Stimulated activated naive B cell treated with anti-CD40 and anti-IgM and Interleukin-4, amounts not matched to agents 10 μg/mL and 1 μg/mL and 100 μg/mL, for 72 hours (primary cell): ENCODE results near the gene TCF7.

Experiments
- ATAC-seq, 2 donors: fragments of 150-1000 bp; cut with Tn5 transposase; replicated peaks; 2 replicates each; pipeline ENCODE4 v1.10.0; 2021; ENCODE audit warnings: moderate library complexity in 1 of 2
- DNase-seq: peaks from one replicate; pipeline ENCODE4 v3.0.0; 2021
- H3K27ac Mint-ChIP-seq: one replicate; pipeline ENCODE4 v1.8.0; 2022; ENCODE audit warnings: mild to moderate bottlenecking, mixed read lengths
- H3K27me3 Mint-ChIP-seq, 2 donors: one replicate each; pipeline ENCODE4 v1.8.0; 2022; ENCODE audit warnings: mixed read lengths in 2 of 2
- H3K36me3 Mint-ChIP-seq, 2 donors: one replicate each; pipeline ENCODE4 v1.8.0; 2022; ENCODE audit warnings: mixed read lengths in 2 of 2, mild to moderate bottlenecking in 1 of 2
- H3K4me1 Mint-ChIP-seq, 2 donors: one replicate each; pipeline ENCODE4 v1.8.0; 2022; ENCODE audit warnings: mixed read lengths in 2 of 2, mild to moderate bottlenecking in 1 of 2
- H3K4me3 Mint-ChIP-seq, 2 donors: one replicate each; pipeline ENCODE4 v1.8.0; 2022; ENCODE audit warnings: mild to moderate bottlenecking in 2 of 2, mixed read lengths in 2 of 2, moderate library complexity in 1 of 2
- H3K9me3 Mint-ChIP-seq, 2 donors: one replicate each; pipeline ENCODE4 v1.8.0; 2022; ENCODE audit warnings: mixed read lengths in 2 of 2, mild to moderate bottlenecking in 1 of 2

Gene TCF7

DNA sequence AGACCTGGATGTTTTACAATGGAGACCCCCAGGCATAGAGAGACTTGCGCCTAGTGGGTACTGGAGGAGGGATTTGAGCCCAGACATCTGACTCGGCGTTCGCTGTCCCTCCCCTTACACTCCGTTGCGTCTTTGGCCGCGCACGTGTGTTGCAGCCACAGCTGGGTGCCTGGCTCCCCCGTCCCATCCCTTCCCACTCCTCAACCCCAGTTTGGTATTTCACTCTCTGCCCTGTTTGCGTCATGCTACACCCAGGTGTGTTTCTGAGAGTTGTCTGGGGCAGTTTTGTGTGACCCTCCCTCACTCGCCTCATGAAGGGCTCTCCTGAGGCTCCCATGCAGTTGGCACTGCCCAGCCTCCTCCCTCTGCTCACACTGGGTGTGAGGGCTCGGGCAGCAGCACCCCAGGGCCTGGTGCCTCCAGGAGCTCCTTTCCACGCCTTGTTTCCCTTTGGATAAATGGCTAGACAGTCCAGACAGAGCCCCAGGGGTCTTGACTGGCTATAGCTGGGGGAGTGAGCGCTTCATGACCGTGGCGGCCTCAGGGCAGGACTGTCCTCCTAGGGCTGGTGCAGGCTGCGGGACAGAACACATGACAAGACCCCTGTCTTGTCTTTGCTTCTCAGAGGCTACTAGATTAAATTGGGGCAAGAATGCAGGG lies 13.6 kb downstream of the TCF7 start:
- H3K4me1 Mint-ChIP-seq, result peaks cover 58 to 80% of the 10 kb centered on the region in 2 donors
- H3K4me3 Mint-ChIP-seq, result no peak overlapping the region
- no peaks in the 10 kb centered on the region for H3K9me3 Mint-ChIP-seq
- H3K36me3 Mint-ChIP-seq, result peaks cover 16 to 47% of the 10 kb centered on the region in 2 donors
- DNase-seq (no peak), ATAC-seq (no peak)
- H3K27me3 Mint-ChIP-seq, result peaks cover 0 to 6% of the 10 kb centered on the region in 2 donors
- H3K27ac Mint-ChIP-seq, result no peak overlapping the region

GRCh38 chr5:134128648-134128995 lies 14.1 kb downstream of the TCF7 start:
- no peak overlapping the region for H3K27ac Mint-ChIP-seq
- H3K4me1 Mint-ChIP-seq, result peaks cover 58 to 80% of the 10 kb centered on the region in 2 donors
- peaks cover 14 to 47% of the 10 kb centered on the region in 2 donors for H3K36me3 Mint-ChIP-seq
- H3K9me3 Mint-ChIP-seq, result no peaks in the 10 kb centered on the region
- H3K27me3 Mint-ChIP-seq, result peaks cover 0 to 3% of the 10 kb centered on the region in 2 donors
- no peak overlapping the region for H3K4me3 Mint-ChIP-seq
- no peak for DNase-seq
- ATAC-seq, result no peak

DNA sequence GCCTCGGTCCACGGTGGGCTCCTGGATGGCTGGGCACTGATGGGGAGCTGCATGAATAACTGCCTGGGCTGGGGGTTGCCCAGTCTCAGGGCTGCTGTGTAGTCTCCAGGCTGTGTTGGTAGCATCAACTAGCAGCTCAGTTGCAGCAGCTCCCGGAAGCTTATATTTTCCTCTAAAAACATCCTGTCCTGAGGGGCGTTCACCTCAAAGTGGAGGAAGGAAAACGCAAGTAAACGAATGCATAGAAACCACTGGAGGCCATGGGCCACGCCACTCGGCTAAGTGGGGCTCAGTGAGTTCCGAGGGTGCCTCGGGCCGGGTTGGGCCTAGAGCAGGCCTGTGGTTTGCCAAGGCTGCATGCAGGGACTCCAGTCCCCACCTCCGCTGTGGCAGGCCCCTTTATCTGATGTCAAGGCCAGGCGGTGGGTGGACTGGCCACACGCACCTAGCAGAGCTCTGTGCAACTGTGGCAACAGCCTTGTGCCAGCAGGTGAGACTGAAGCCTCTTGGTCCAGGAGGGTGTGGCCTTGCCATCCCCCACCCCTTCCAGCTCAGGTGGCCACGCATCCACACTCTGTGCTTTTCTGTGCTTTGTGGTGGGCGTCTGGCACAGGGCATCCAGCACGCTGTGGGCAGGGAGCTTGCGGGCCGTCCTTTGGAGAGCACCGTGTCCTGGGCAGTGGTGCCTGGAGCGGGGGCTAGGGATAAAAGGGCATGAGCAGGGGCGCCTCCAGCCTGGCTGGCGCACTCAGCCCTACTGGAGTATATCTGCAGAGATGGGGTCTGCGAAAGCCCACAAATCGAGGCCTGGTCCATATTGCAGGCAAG lies 15.1 kb downstream of the TCF7 start:
- no peak for DNase-seq
- H3K36me3 Mint-ChIP-seq, result peaks cover 17 to 49% of the 10 kb centered on the region in 2 donors

DNA sequence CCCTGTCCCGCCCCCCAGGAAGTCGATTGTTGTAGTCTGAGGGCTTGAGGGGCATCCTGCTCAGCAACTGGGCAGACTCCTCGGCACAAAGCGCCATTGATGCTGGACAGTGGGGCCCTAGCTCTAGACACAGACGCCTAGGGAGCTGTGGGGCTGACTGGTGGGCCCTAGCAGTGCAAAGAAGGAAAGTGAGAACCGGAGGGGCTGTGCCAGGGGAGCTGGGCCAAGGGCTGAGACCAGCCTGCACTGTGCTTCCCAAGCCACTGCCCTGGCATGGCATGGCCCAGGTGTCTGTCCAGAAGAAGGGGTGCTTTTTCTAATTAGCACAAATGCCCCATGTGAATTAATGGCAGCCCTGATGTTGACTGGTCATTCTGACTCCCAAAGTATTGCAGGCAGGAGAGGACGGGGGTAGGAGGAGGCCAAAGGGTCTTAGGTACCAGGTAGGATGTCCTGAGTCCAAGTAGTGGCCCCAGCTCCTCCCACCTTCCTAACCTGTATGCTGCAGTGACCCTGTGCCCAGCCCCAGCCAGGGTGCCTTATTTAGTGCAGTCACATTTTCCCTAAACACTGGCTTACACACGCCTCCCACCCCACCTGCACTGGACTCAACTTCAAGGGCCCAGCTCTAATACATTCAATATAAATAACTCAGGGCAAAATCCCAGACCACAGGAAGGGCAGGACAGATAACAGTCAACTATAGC lies 15.9 kb downstream of the TCF7 start:
- Mint-ChIP-seq H3K9me3 (no peaks in the 10 kb centered on the region), H3K4me3 (no peak overlapping the region), H3K27ac (peak overlapping the region; percentile 87), H3K4me1 (peaks cover 53 to 78% of the 10 kb centered on the region in 2 donors), H3K27me3 (no peaks in the 10 kb centered on the region), H3K36me3 (peaks cover 22 to 56% of the 10 kb centered on the region in 2 donors)
- DNase-seq (no peak), ATAC-seq (no peak)

More for the DNA sequence above, 15.1 kb downstream of the TCF7 start:
- Mint-ChIP-seq H3K27me3 (no peaks in the 10 kb centered on the region), H3K9me3 (no peaks in the 10 kb centered on the region), H3K4me1 (peaks cover 57 to 81% of the 10 kb centered on the region in 2 donors), H3K4me3 (no peak overlapping the region), H3K27ac (no peak overlapping the region)
- no peak for ATAC-seq

DNA sequence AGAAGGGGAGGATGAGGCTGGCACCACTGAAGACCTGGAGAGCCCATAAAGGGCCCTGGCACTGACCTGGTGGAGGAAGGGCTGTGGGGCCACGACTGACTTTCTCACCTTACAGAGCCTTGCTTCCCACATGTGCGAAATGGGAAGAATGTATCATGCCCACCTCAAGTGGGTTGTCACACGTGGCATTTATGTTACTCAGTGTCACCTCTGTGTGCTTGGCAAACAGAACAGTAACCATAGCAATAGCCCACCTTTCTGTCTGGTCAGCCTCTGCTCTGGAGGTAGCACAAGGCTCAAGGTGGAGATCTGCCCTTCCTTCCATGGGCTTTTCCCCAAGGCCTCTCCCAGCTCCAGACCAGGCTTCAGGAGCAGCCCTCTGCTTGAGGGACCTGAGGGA lies 16.7 kb downstream of the TCF7 start:
- Mint-ChIP-seq H3K4me1 (peaks cover 51 to 75% of the 10 kb centered on the region in 2 donors), H3K36me3 (peaks cover 26 to 61% of the 10 kb centered on the region in 2 donors)
- DNase-seq, result no peak

DNA sequence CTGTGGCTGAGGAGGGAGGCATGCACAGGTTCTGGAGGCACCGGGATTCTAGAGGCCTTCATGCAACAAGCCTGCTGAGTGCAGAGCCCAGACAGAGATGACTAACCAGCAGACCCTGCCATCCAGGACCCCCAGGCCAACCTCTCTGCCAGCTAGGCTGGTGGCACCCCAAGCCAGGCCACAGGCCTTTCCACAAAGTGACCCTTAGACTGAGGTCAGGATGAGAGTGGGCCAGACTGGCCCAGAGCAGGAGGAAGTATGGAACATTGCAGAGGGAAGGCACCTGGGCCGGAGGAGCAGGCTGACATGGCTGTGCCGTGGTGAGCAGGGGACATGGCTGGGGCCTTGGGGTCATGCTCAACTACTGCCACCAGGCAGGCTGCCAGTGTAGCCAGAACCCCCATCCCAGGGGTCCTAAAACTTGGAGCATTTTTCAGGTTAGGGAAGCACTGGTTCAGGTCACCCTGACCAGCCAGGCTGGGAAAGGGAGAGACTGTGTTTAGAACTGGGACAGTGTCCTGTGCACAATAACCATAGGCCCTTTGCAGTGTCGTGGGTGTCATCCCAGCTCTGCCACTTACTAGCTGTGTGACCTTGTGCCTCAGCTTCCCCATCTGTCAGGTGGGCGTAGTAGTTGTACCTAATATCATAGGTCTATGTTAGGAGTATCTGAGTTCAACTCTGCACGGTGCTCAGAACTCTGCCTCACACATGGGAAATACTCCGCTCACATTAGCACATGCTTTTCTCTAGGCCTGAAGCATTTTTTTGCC lies 17.3 kb downstream of the TCF7 start:
- Mint-ChIP-seq H3K36me3 (peaks cover 25 to 63% of the 10 kb centered on the region in 2 donors), H3K27ac (peak overlapping the region; percentile 92), H3K27me3 (no peaks in the 10 kb centered on the region), H3K9me3 (no peaks in the 10 kb centered on the region), H3K4me3 (no peak overlapping the region), H3K4me1 (peaks cover 52 to 70% of the 10 kb centered on the region in 2 donors)
- DNase-seq, result no peak
- ATAC-seq, result no peak

More for the DNA sequence above, 16.7 kb downstream of the TCF7 start:
- ATAC-seq, result no peak
- H3K9me3 Mint-ChIP-seq, result no peaks in the 10 kb centered on the region
- no peaks in the 10 kb centered on the region for H3K27me3 Mint-ChIP-seq
- H3K4me3 Mint-ChIP-seq, result no peak overlapping the region
- peak overlapping the region; percentile 87 for H3K27ac Mint-ChIP-seq

DNA sequence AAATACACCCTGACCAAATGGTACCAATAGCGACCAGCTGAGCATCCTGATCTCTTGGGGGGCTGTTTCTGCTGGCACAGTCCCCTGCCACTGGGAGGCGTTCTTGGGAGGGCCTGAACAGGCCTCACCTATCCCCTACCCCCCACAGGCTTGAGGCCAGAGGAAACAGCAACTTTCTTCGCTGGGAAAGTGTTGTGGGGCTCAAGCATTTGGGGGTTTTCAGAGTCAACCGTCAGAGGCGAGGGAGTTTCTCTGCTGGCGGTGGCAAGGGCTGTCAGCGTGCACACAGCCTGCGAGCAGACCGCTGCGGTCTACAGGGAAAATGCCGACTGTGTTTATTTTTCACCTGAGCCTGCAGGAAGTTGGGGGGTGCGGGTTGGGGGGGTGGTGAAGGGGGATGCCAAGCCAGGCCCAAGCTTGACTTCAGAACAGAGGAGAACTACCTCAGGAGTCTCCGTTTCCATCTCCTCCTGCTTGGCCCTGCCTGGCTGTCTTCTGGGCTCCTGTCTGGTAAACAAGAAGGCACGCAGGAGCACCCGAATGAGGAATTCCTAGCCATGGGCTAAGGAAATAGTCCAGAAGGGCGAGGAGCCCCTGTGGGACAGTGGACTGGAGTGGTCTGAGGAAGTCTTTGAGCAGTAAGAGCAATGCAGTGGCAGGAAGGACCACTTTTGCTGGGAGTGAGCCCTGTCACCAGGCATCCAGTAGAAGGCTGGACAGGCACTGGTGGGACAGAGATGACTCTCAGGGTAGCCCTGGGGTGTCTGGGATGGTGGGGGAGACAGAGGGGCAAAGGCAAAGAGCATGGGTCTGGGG lies 18.1 kb downstream of the TCF7 start:
- H3K4me1 Mint-ChIP-seq, result peaks cover 49 to 70% of the 10 kb centered on the region in 2 donors
- H3K27ac Mint-ChIP-seq, result peak overlapping the region; percentile 92
- no peaks in the 10 kb centered on the region for H3K9me3 Mint-ChIP-seq
- H3K4me3 Mint-ChIP-seq, result peak overlapping the region; percentile 10 to 44
- H3K36me3 Mint-ChIP-seq, result peaks cover 25 to 62% of the 10 kb centered on the region in 2 donors
- peak; percentile 71 for DNase-seq
- no peaks in the 10 kb centered on the region for H3K27me3 Mint-ChIP-seq
- peak; percentile 93 for ATAC-seq

DNA sequence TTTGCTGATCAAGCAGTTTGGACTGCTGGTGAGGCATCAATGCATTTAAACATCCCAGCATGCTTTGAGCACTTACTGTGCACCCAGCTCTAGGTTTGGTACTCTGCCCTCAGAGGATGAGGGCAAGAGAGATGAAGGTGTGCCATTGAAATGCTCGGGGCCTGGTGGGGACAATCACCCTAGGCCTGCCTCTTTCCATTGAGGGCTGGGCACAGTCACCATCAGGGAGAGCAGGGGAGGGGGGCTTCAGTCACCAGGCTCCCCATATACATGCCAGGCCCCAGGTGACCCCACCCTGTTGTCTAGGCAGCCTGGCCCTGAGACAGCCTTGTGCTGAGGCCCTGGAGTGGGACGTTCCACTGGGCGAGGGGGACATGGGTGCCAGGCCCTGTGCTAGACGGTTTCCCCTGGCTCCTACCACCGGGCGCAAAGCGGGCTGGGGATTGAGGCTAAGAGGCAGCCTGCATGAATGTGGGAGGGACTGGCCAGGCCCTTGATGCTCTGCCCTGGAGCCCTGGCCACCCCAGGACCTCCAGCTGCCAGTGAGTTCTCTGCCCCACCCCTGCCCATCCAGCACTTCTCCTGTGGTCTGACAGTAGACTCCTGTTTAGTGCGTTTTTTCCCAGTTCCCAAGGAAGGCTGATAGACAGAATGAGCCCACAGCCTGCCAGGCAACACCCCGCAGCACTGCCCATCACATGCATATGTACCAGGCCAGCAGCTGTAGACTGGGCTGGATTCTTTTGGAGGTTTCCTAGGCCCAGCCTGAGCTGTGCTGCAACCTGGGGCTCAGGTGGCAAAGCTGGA lies 18.9 kb downstream of the TCF7 start:
- H3K4me3 Mint-ChIP-seq, result no peak overlapping the region
- no peak for ATAC-seq
- H3K4me1 Mint-ChIP-seq, result peaks cover 52 to 72% of the 10 kb centered on the region in 2 donors

DNA sequence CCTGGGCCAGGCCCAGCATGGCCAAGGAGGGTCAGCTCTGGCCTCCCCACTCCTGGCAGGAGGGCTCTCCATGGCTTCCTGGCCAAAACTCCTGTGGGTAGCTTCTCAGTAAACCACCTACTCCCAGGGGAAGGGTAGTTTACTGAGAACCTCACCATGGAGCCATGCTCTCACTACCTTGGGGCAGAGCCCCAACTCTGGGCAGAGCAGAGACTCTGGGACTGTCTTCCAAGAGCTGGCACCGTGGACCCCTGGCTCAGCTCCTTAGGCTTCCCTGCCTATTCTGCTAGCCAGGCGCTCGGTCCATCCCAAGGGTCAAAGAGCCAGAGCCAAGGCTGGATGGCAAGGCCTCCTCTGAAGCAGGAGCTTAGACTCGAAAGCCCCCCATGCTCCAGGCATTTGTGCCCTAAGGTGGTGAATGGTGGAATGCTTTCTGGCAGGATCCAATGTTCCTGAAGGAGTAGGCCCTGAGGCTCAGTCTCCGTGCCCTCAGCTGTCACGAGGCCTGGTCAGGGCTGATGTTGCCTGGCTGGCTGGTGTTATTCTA lies 19.6 kb downstream of the TCF7 start:
- Mint-ChIP-seq H3K27ac (peak overlapping the region; percentile 31), H3K4me1 (peaks cover 57 to 72% of the 10 kb centered on the region in 2 donors), H3K4me3 (no peak overlapping the region), H3K9me3 (no peaks in the 10 kb centered on the region), H3K27me3 (no peaks in the 10 kb centered on the region), H3K36me3 (peaks cover 23 to 56% of the 10 kb centered on the region in 2 donors)
- DNase-seq (no peak), ATAC-seq (no peak)

More for the DNA sequence above, 18.9 kb downstream of the TCF7 start:
- Mint-ChIP-seq H3K27me3 (no peaks in the 10 kb centered on the region), H3K9me3 (no peaks in the 10 kb centered on the region), H3K27ac (peak overlapping the region; percentile 92), H3K36me3 (peaks cover 25 to 58% of the 10 kb centered on the region in 2 donors)
- no peak for DNase-seq

DNA sequence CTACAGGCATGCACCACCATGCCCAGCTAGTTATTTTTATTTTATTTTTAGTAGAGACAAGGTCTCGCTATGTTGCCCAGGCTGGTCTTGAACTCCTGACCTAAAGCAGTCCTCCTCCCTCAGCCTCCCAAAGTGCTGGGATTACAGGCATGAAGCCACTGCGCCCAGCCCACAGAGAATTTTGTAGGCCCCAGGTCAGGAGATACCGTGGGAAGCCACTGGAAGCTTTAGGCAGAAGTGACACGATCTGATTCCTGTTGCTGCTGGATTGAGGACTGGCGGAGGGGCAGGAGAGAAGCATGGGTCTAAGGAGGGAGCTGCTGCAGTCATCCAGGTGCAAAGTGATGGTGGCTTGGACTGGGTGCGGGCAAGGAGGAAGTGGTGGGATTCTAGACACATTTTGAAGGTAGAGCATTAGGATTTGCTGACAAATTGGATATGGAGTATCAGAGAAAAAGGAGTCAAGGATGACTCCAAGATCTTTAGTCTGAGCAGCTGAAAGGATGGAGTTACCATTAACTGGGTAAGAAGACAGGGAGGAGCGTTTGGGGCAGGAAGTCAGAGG lies 20.7 kb downstream of the TCF7 start:
- H3K4me3 Mint-ChIP-seq, result no peak overlapping the region
- H3K36me3 Mint-ChIP-seq, result peaks cover 24 to 58% of the 10 kb centered on the region in 2 donors
- H3K4me1 Mint-ChIP-seq, result peaks cover 64 to 79% of the 10 kb centered on the region in 2 donors
- ATAC-seq (no peak), DNase-seq (no peak)
- peak overlapping the region; percentile 21 for H3K27ac Mint-ChIP-seq
- H3K9me3 Mint-ChIP-seq, result no peaks in the 10 kb centered on the region
- H3K27me3 Mint-ChIP-seq, result no peaks in the 10 kb centered on the region

- peaks cover 68 to 83% of the 10 kb centered on the region in 2 donors for H3K4me1 Mint-ChIP-seq
- H3K9me3 Mint-ChIP-seq, result no peaks in the 10 kb centered on the region
- DNase-seq (no peak), ATAC-seq (no peak)
- H3K36me3 Mint-ChIP-seq, result peaks cover 20 to 53% of the 10 kb centered on the region in 2 donors
- H3K27me3 Mint-ChIP-seq, result no peaks in the 10 kb centered on the region
- H3K27ac Mint-ChIP-seq, result no peak overlapping the region
- no peak overlapping the region for H3K4me3 Mint-ChIP-seq
Measured at GRCh38 chr5:134136221-134136631, 21.7 kb downstream of the TCF7 start.

DNA sequence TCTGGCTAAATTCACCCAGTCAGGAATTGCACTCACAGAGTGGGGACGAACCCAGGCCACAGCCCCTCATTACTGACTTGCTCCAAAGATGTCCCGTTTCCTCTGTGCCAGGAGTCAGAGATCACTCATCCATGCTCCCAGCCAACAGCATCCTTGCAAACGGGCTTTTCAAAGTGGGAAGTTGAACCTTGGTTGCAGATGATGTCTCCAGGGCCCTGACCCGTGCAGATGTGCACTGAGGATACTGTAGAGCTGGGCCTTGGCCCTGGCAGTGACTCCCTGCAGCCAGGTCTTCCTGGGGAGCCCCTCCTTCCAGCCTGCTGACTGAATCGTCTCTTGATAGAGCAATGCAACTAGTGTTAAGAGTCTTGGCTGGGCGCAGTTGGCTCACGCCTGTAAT lies 22.3 kb downstream of the TCF7 start:
- no peaks in the 10 kb centered on the region for H3K9me3 Mint-ChIP-seq
- H3K4me3 Mint-ChIP-seq, result no peak overlapping the region
- no peaks in the 10 kb centered on the region for H3K27me3 Mint-ChIP-seq
- DNase-seq (no peak), ATAC-seq (no peak)
- peaks cover 24 to 54% of the 10 kb centered on the region in 2 donors for H3K36me3 Mint-ChIP-seq
- no peak overlapping the region for H3K27ac Mint-ChIP-seq
- H3K4me1 Mint-ChIP-seq, result peaks cover 69 to 84% of the 10 kb centered on the region in 2 donors
